HG03060 (cell line): Measurements from ENCODE around the gene UBAC2.
A peak's percentile ranks its signal among the peaks of the same experiment; 100 is the strongest.

ENCODE experiments used
- ATAC-seq: cut with Tn5 transposase; IDR thresholded peaks from one replicate; pipeline ENCODE4 v1.9.1; 2021; ENCODE audit warnings: low read depth, moderate number of reproducible peaks; ENCODE audit not compliant: unreplicated experiment

Gene UBAC2

GRCh38 chr13:99307648-99308339, 107.1 kb downstream of the UBAC2 start:
- no peak for ATAC-seq

GRCh38 chr13:99308471-99309087, 107.9 kb downstream of the UBAC2 start:
- ATAC-seq: no peak

- peak; percentile 43 for ATAC-seq
These were observed 109.9 kb downstream of the UBAC2 start for GRCh38 chr13:99310382-99311031.

GRCh38 chr13:99311137-99311536, 110.5 kb downstream of the UBAC2 start:
- no peak for ATAC-seq

DNA sequence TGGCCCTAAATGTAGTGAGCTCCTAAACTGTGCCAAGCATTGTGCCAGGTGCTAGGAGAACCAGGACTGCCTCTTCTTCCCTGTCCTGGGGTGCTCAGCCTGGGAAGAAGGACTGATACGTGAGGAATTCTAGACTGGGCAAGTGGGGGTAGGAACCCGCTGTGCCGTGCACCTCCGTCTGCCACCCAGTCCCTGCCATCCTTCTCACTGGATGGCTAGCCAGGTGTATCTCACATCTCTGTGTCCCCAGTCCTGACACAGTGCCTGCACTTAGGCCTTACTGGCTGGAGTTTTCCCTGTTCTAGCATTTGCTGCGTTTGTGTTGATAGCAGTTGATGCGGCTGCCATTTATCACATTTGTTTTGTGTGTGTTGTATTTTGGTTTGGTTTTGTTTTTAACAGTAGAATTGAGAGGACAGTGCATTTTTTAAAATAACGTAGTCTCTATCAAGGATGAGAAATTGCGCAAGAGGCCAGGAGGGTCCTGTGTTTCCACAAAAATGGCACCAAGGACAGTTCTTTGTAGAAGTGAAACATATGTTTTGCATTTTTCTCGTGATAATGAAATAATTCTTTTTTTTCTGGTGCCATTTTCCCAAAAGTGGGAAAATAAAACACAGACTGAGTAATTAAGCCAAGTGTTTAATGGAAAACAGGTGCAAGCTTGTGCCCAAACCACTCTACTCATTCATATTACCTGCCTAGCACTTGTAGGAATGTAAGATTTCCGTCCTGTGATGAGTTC, 111.3 kb downstream of the UBAC2 start:
- no peak for ATAC-seq

GRCh38 chr13:99312493-99312883, 111.8 kb downstream of the UBAC2 start:
- no peak for ATAC-seq

GRCh38 chr13:99313501-99313900, 112.8 kb downstream of the UBAC2 start:
- ATAC-seq: no peak

- no peak for ATAC-seq
These were observed 113.3 kb downstream of the UBAC2 start for GRCh38 chr13:99313941-99314340.

- ATAC-seq: no peak
These were observed 114.1 kb downstream of the UBAC2 start for GRCh38 chr13:99314640-99315176.

GRCh38 chr13:99315186-99315585, 114.5 kb downstream of the UBAC2 start:
- ATAC-seq: no peak

DNA sequence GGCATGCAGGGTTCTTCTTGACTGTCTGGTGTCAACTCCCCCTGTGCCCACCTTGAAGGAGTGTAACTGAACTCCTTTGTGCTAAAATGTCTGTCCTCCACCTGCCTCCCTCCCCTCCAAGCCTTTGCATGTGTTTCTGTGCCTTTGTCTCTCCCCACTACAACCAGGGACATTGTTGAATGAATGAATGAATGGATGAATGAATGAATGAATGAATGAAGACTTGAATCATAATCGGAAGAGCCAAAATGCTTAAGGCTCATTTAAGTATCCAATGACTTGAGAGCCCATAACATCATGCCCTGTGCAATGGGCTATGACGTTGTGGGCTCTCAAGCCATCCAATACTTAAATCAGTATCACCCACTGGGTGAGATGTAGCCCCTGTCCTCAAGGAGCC, 115.6 kb downstream of the UBAC2 start:
- no peak for ATAC-seq

DNA sequence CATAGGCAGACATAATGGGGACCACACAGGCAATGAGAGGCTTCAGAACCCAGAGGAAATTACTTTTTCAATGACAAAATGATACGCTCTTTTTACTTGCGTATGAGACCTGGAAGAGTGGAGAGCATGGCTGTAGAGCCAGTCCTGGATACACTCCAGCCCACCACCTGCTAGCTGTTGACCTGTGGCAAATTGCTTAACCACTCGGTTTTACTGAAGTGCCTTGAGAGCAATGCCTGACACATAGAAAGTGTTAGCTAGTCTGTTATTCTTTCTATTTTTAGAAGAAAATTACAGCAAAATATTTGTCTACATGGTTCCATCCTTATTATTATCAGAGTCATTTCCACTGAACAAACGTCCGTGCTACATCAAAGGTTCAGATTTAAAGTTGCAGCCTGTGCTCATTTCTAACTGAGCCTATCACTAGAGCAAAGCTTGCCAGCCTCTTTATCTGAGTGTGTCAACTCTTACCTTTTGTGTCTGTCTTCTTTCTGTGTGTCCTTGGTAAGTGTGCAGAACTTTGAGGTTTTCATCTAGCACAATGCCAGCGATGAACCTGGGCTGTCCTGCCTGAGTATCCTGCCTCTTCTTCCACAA, 116.1 kb downstream of the UBAC2 start:
- no peak for ATAC-seq

- no peak for ATAC-seq
These were observed 120.2 kb downstream of the UBAC2 start for GRCh38 chr13:99320693-99321481.

DNA sequence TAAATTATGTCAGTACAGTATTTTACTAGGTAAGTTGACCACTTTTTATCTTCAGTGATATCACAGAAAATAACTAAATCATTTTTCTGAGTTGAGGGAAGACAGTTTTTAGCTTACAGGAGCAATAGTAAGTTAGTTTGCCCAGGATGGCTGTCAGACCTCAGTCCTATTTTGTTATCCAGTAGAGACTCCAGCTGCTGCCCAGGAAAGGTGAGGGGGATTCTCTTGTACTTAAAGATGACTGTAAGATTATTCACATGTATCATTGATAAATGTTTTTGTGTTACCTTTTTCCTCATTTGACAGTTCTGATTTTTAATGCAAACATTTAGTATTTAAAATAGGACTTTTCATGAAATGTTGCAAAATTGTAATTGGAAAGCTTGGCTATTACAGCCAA, 121.1 kb downstream of the UBAC2 start:
- ATAC-seq: no peak

DNA sequence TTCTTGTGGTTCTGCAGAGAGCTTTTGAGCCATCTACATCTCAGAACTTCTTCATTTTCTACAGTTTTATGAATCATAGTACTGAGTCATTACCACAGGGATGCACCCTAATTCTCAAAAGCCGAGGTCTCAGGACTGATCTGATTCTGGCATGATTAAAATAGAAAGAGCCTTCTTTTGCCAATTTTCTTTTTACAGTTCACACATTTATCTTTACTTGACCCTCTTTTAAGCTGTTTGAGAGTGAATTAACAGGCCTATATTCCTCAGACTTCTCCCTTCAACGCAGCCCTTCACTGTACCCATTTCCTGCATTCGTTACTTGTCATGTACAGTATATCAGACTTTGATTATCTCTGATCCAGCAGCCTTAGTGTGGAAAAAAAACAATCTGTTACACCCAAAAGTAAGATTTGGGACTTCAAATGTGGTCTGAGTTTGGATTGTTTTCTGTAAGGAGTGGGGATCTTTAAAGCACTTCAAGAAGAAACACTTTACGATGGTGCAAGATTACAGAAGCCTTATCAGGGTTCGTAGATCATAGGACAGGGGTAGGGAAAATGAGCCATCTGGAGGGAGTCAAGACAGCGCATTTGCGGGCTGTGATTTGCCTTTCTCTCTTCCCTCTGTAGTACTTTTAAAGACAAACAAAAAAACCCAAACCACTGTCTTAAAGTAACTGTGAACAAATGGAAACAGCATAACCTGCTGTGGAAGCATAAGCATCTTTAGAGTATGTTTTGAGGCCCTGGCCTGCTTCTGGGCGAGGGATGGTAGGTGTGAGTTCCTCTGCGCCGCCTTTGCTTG, 121.8 kb downstream of the UBAC2 start:
- peak; percentile 93 for ATAC-seq

- ATAC-seq: no peak
These were observed 122.8 kb downstream of the UBAC2 start for GRCh38 chr13:99323488-99323887.

DNA sequence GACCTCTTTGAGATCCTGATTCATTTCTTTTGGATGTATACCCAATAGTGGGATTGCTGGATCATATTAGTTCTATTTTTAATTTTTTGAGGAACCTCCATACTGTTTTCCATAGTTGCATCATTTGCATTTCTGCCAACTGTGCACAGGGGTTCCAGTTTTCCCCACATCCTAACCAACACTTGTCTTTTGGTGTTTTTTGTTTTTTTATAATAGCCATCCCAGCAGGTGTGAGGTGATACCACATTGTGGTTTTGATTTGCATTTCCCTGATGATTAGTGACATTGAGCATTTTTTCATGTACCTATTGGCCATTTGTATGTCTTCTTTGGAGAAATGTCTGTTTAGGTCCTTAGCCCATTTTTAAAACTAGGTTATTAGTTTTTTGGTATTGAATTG, 125.4 kb downstream of the UBAC2 start:
- no peak for ATAC-seq

DNA sequence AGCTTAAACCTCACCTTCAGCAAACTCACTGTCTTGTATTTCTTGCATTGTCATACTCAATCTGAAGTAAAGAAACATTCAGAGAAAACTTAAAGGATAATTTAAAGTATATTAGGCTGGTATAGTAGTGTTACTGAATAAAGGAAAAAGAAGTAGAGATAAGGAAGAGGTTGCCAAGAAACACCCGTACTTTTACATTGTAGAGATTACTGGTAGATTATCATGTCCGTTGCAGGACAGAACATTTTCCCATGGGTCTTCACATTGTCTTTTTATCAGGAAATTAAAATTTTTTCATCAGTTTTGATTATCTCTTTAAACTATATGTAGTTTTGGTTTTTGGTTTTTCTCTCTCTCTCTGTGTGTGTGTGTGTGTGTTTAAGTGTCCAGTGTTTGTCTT, 126.5 kb downstream of the UBAC2 start:
- no peak for ATAC-seq

DNA sequence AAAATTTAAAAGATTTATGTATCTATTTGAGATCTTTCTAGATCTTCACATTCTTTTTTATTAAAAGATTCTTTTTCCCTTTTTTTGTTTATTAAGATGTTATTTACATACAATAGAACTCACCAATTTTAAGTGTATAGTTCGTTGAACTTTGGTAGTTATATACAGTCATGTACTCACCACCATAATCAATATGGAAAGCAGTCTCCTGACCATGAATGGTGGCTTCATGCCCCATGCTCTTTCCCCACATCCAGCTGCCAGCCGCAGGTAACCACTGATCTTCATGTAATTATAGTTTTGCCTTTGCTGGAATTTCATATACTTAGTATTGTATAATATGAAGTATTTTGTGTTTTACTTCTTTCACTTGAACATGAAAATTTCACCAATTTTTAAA, 127.1 kb downstream of the UBAC2 start:
- no peak for ATAC-seq
